ENCODE results near the gene FHIT.

Gene FHIT

GRCh38 chr3:60153221-60153999, 1097.8 kb downstream of the FHIT start:
- Histone ChIP-seq H3K4me1 (ENCODE audit: control insufficient read depth, insufficient read depth, low read length) (peaks cover 5% of the 10 kb centered on the region), H3K4me3 (ENCODE audit: low read length) (no peak overlapping the region), H3K36me3 (ENCODE audit: control insufficient read depth, insufficient read depth, low read length, severe bottlenecking) (no peaks in the 10 kb centered on the region), H3K27me3 (replicated peaks; ENCODE audit: control insufficient read depth, insufficient read depth, low read length) (no peaks in the 10 kb centered on the region), H3K9me3 (ENCODE audit: control insufficient read depth, low read length) (no peaks in the 10 kb centered on the region), H3K9ac (ENCODE audit: low read length) (no peak overlapping the region)
- DNase-seq (ENCODE audit: low read depth): no peak

- no peaks in the 10 kb centered on the region for H3K27me3 ChIP-seq (replicated peaks; ENCODE audit: control insufficient read depth, insufficient read depth, low read length)
- H3K4me3 ChIP-seq (ENCODE audit: low read length): no peak overlapping the region
- no peak overlapping the region for H3K9ac ChIP-seq (ENCODE audit: low read length)
- H3K4me1 ChIP-seq (ENCODE audit: control insufficient read depth, insufficient read depth, low read length): no peaks in the 10 kb centered on the region
- H3K36me3 ChIP-seq (ENCODE audit: control insufficient read depth, insufficient read depth, low read length, severe bottlenecking): no peaks in the 10 kb centered on the region
- DNase-seq (ENCODE audit: low read depth): no peak
- no peaks in the 10 kb centered on the region for H3K9me3 ChIP-seq (ENCODE audit: control insufficient read depth, low read length)
Observed at GRCh38 chr3:60149501-60149900, 1101.8 kb downstream of the FHIT start.

- no peak for DNase-seq (ENCODE audit: low read depth)
- H3K36me3 ChIP-seq (ENCODE audit: control insufficient read depth, insufficient read depth, low read length, severe bottlenecking): no peaks in the 10 kb centered on the region
Observed at GRCh38 chr3:60147249-60147950, 1103.9 kb downstream of the FHIT start.

GRCh38 chr3:60146121-60146520, 1105.1 kb downstream of the FHIT start:
- DNase-seq (ENCODE audit: low read depth): no peak
- H3K36me3 ChIP-seq (ENCODE audit: control insufficient read depth, insufficient read depth, low read length, severe bottlenecking): no peaks in the 10 kb centered on the region
- no peak overlapping the region for H3K4me3 ChIP-seq (ENCODE audit: low read length)
- H3K9me3 ChIP-seq (ENCODE audit: control insufficient read depth, low read length): no peaks in the 10 kb centered on the region
- no peaks in the 10 kb centered on the region for H3K4me1 ChIP-seq (ENCODE audit: control insufficient read depth, insufficient read depth, low read length)
- H3K27me3 ChIP-seq (replicated peaks; ENCODE audit: control insufficient read depth, insufficient read depth, low read length): no peaks in the 10 kb centered on the region
- no peak overlapping the region for H3K9ac ChIP-seq (ENCODE audit: low read length)

More at GRCh38 chr3:60147249-60147950, 1103.9 kb downstream of the FHIT start:
- Histone ChIP-seq H3K9ac (ENCODE audit: low read length) (no peak overlapping the region), H3K27me3 (replicated peaks; ENCODE audit: control insufficient read depth, insufficient read depth, low read length) (no peaks in the 10 kb centered on the region), H3K4me1 (ENCODE audit: control insufficient read depth, insufficient read depth, low read length) (no peaks in the 10 kb centered on the region), H3K9me3 (ENCODE audit: control insufficient read depth, low read length) (no peaks in the 10 kb centered on the region), H3K4me3 (ENCODE audit: low read length) (no peak overlapping the region)

- H3K36me3 ChIP-seq (ENCODE audit: control insufficient read depth, insufficient read depth, low read length, severe bottlenecking): no peaks in the 10 kb centered on the region
Observed at GRCh38 chr3:60144071-60144470, 1107.2 kb downstream of the FHIT start.

GRCh38 chr3:60142009-60142408, 1109.2 kb downstream of the FHIT start:
- H3K27me3 ChIP-seq (replicated peaks; ENCODE audit: control insufficient read depth, insufficient read depth, low read length): no peaks in the 10 kb centered on the region
- H3K9ac ChIP-seq (ENCODE audit: low read length): no peak overlapping the region
- no peaks in the 10 kb centered on the region for H3K36me3 ChIP-seq (ENCODE audit: control insufficient read depth, insufficient read depth, low read length, severe bottlenecking)
- DNase-seq (ENCODE audit: low read depth): no peak
- no peaks in the 10 kb centered on the region for H3K4me1 ChIP-seq (ENCODE audit: control insufficient read depth, insufficient read depth, low read length)
- H3K9me3 ChIP-seq (ENCODE audit: control insufficient read depth, low read length): no peaks in the 10 kb centered on the region
- H3K4me3 ChIP-seq (ENCODE audit: low read length): no peak overlapping the region

More at GRCh38 chr3:60144071-60144470, 1107.2 kb downstream of the FHIT start:
- Histone ChIP-seq H3K9me3 (ENCODE audit: control insufficient read depth, low read length) (no peaks in the 10 kb centered on the region), H3K27me3 (replicated peaks; ENCODE audit: control insufficient read depth, insufficient read depth, low read length) (no peaks in the 10 kb centered on the region), H3K4me3 (ENCODE audit: low read length) (no peak overlapping the region), H3K9ac (ENCODE audit: low read length) (no peak overlapping the region), H3K4me1 (ENCODE audit: control insufficient read depth, insufficient read depth, low read length) (no peaks in the 10 kb centered on the region)
- no peak for DNase-seq (ENCODE audit: low read depth)

DNA sequence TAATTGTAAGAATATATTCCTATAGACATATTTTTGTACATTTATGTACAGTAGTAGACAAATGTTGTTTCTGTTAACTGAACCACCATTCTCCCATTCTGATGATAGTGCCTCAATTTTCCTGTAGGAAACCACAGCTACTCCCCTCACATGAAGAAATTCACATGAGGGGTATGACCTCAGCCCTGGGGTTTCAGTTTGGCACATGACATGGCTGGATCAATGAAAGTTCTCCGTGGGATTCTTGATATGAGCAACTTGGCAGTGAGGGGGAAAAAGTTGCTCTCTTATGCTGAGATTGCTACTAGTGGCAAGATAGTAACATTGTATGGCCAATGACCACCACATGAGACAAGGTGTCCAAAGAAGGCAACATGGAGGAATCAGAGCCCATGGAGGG, 1111.1 kb downstream of the FHIT start:
- Histone ChIP-seq H3K9ac (ENCODE audit: low read length) (no peak overlapping the region), H3K4me3 (ENCODE audit: low read length) (no peak overlapping the region), H3K27me3 (replicated peaks; ENCODE audit: control insufficient read depth, insufficient read depth, low read length) (no peaks in the 10 kb centered on the region), H3K36me3 (ENCODE audit: control insufficient read depth, insufficient read depth, low read length, severe bottlenecking) (no peaks in the 10 kb centered on the region), H3K4me1 (ENCODE audit: control insufficient read depth, insufficient read depth, low read length) (peaks cover 3% of the 10 kb centered on the region), H3K9me3 (ENCODE audit: control insufficient read depth, low read length) (no peaks in the 10 kb centered on the region)
- no peak for DNase-seq (ENCODE audit: low read depth)

GRCh38 chr3:60136601-60137000, 1114.7 kb downstream of the FHIT start:
- no peaks in the 10 kb centered on the region for H3K9me3 ChIP-seq (ENCODE audit: control insufficient read depth, low read length)
- peaks cover 12% of the 10 kb centered on the region for H3K4me1 ChIP-seq (ENCODE audit: control insufficient read depth, insufficient read depth, low read length)
- no peaks in the 10 kb centered on the region for H3K36me3 ChIP-seq (ENCODE audit: control insufficient read depth, insufficient read depth, low read length, severe bottlenecking)
- H3K27me3 ChIP-seq (replicated peaks; ENCODE audit: control insufficient read depth, insufficient read depth, low read length): no peaks in the 10 kb centered on the region
- no peak overlapping the region for H3K4me3 ChIP-seq (ENCODE audit: low read length)
- DNase-seq (ENCODE audit: low read depth): no peak
- H3K9ac ChIP-seq (ENCODE audit: low read length): no peak overlapping the region

DNA sequence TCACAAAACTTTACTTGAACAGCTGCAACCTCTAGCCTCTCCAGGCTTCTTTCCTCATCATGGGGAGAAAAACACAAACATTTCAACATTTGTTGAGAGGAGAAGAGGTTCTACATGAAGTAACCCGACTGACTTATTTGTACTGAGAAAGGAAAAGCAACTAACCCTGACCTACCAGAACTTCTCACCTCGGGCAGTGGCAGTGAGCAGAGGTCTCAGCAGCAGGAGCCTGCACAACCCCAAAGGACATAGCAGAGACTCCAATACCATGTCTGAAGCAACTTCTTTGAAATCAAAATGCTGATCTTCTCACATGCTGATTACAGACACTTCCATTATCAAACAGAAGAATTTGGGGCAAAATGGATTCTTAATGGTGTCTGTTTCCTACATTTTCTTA, 1115.8 kb downstream of the FHIT start:
- no peak for DNase-seq (ENCODE audit: low read depth)
- H3K36me3 ChIP-seq (ENCODE audit: control insufficient read depth, insufficient read depth, low read length, severe bottlenecking): no peaks in the 10 kb centered on the region
- peaks cover 12% of the 10 kb centered on the region for H3K4me1 ChIP-seq (ENCODE audit: control insufficient read depth, insufficient read depth, low read length)
- no peaks in the 10 kb centered on the region for H3K27me3 ChIP-seq (replicated peaks; ENCODE audit: control insufficient read depth, insufficient read depth, low read length)
- H3K4me3 ChIP-seq (ENCODE audit: low read length): no peak overlapping the region
- no peak overlapping the region for H3K9ac ChIP-seq (ENCODE audit: low read length)
- no peaks in the 10 kb centered on the region for H3K9me3 ChIP-seq (ENCODE audit: control insufficient read depth, low read length)

- no peak overlapping the region for H3K4me3 ChIP-seq (ENCODE audit: low read length)
- H3K4me1 ChIP-seq (ENCODE audit: control insufficient read depth, insufficient read depth, low read length): peaks cover 12% of the 10 kb centered on the region
- DNase-seq (ENCODE audit: low read depth): no peak
- H3K36me3 ChIP-seq (ENCODE audit: control insufficient read depth, insufficient read depth, low read length, severe bottlenecking): no peaks in the 10 kb centered on the region
- H3K27me3 ChIP-seq (replicated peaks; ENCODE audit: control insufficient read depth, insufficient read depth, low read length): no peaks in the 10 kb centered on the region
- H3K9ac ChIP-seq (ENCODE audit: low read length): no peak overlapping the region
- H3K9me3 ChIP-seq (ENCODE audit: control insufficient read depth, low read length): no peaks in the 10 kb centered on the region
Observed at GRCh38 chr3:60133269-60134162, 1117.7 kb downstream of the FHIT start.

DNA sequence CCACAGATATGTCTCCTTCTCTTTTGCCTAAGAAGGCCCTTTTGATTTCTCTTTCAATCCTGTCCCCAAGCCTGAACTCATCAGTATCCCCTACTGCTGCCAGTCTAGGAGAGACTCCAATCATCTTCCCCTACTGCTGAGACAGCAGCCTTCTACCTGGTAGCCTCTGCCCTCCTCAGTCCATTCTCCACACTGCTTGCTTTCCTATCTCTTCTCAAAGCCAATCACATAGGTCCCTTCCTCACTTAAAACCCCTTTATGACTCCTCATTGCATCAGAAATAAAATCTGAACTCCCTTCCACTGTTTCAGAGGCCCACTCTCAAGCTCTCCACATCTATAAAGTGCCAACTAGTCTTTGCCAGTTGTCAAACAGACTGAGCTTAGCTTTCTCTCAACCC, 1119.6 kb downstream of the FHIT start:
- Histone ChIP-seq H3K9ac (ENCODE audit: low read length) (no peak overlapping the region), H3K36me3 (ENCODE audit: control insufficient read depth, insufficient read depth, low read length, severe bottlenecking) (no peaks in the 10 kb centered on the region), H3K4me3 (ENCODE audit: low read length) (no peak overlapping the region), H3K9me3 (ENCODE audit: control insufficient read depth, low read length) (no peaks in the 10 kb centered on the region), H3K4me1 (ENCODE audit: control insufficient read depth, insufficient read depth, low read length) (peaks cover 15% of the 10 kb centered on the region), H3K27me3 (replicated peaks; ENCODE audit: control insufficient read depth, insufficient read depth, low read length) (no peaks in the 10 kb centered on the region)
- DNase-seq (ENCODE audit: low read depth): no peak
